Kidney (tissue), 14 donors: ENCODE data around the gene PLSCR1. TPM values are rescaled to one million over a fixed set of nuclear protein-coding genes. Genes with fewer than 3 reads are reported as not detected.
"Not testable (repeated sequence)": the region's sequence is repeated elsewhere in the genome, so short reads cannot be mapped to it uniquely, and the experiment has no call there.

ENCODE experiments used
- DNase-seq, 5 donors: peaks; one replicate each; pipeline ENCODE4 v3.0.0-alpha.2; 2013 to 2020
- FAIRE-seq: peaks from 2 replicates; lab custom pipeline; 2012; peaks lifted over from hg19 to GRCh38; lab: Jason Lieb, UNC
- H3K27ac ChIP-seq, 2 donors: one replicate each; pipeline ENCODE4 v1.7.0; 2013; ENCODE audit warnings: low read depth in 2 of 2, low read length in 2 of 2, inconsistent platforms in 1 of 2
- H3K27me3 ChIP-seq: one replicate; pipeline ENCODE4 v1.7.1; 2013; ENCODE audit warnings: low read length, inconsistent platforms; ENCODE audit not compliant: control insufficient read depth, insufficient read depth
- H3K36me3 ChIP-seq, 3 donors: one replicate each; pipeline versions ENCODE4 v1.7.0 to v1.7.1; 2013; ENCODE audit warnings: low read length in 3 of 3, control low read depth in 1 of 3, inconsistent platforms in 1 of 3; ENCODE audit not compliant: insufficient read depth in 3 of 3, control insufficient read depth in 2 of 3
- H3K4me1 ChIP-seq, 3 donors: one replicate each; pipeline versions ENCODE4 v1.7.0 to v1.7.1; 2013; ENCODE audit warnings: low read length in 3 of 3, inconsistent platforms in 1 of 3, low read depth in 1 of 3; ENCODE audit not compliant: control insufficient read depth in 2 of 3, insufficient read depth in 2 of 3
- H3K4me3 ChIP-seq, 3 donors: one replicate each; pipeline versions ENCODE4 v1.7.0 to v1.8.1; 2013; ENCODE audit warnings: low read length in 3 of 3, control low read depth in 1 of 3, inconsistent platforms in 1 of 3
- H3K9ac ChIP-seq, 3 donors: one replicate each; pipeline versions ENCODE4 v1.7.0 to v1.7.1; 2013; ENCODE audit warnings: low read length in 3 of 3, control low read depth in 1 of 3, inconsistent platforms in 1 of 3
- H3K9me3 ChIP-seq, 3 donors: one replicate each; pipeline versions ENCODE4 v1.7.0 to v1.7.1; 2013; ENCODE audit warnings: low read length in 3 of 3, control low read depth in 1 of 3, inconsistent platforms in 1 of 3; ENCODE audit not compliant: control insufficient read depth in 2 of 3, insufficient read depth in 1 of 3
- CTCF ChIP-seq: IDR thresholded peaks from 3 replicates; pipeline ENCODE4 v1.5.1; 2012; ENCODE audit warnings: mild to moderate bottlenecking, moderate library complexity, borderline replicate concordance; ENCODE audit not compliant: insufficient read depth; ENCODE audit errors: extremely low read depth
- intact Hi-C: fragments of 100-400 bp; cut with DNase I; formaldehyde crosslinking; loops from one replicate; pipeline ENCODE4 v1.11.1; 2022
- polyA plus RNA-seq: library from polyadenylated mRNA; stranded (reverse); fragments of 350-450 nt; fragmentation: Illumina TruSeq; extraction: RNeasy Lipid Tissue Mini Kit (QIAGEN cat#74804); gene quantifications from one replicate; pipeline ENCODE4 v1.2.3, GENCODE V29; 2014; ENCODE audit warnings: low read depth, low replicate concordance; ENCODE audit not compliant: insufficient read depth
- total RNA-seq: library from RNA; stranded (reverse); fragmentation: NEBNext Ultra II Directional; extraction: Animal tissue kit (Norgen Biotek cat#: 25700); gene quantifications from one replicate; pipeline ENCODE4 v1.2.1, GENCODE V29; 2021
- donor health status: control.
- donor health status: control.
- donor health status: control.
- donor health status: control.
- donor health status: control.
- donor health status: DM: yes; HTN: yes; CAD: no.
- donor health status: Normal renal cell carcinoma (clear cell type).

The PLSCR1 gene
- total and polyA plus RNA-seq, 2 donors from 2014 or later = 53.5 to 266 TPM

- H3K27ac ChIP-seq = no peak overlapping the region
- intact Hi-C loops = no loop called here
- no peaks in the 10 kb centered on the region for H3K36me3 ChIP-seq
- H3K27me3 ChIP-seq = no peaks in the 10 kb centered on the region
- H3K9ac ChIP-seq = no peak overlapping the region
- H3K4me3 ChIP-seq = no peak overlapping the region
- DNase-seq (peak in 3 of 5 donors; percentile 21 to 59 (median 24)), FAIRE-seq (no peak)
- TF ChIP-seq CTCF = no peak
- H3K4me1 ChIP-seq = no peaks in the 10 kb centered on the region
- no peaks in the 10 kb centered on the region for H3K9me3 ChIP-seq
Observed at GRCh38 chr3:146476094-146476740, 68.2 kb downstream of the PLSCR1 start.

- H3K4me1 ChIP-seq, H3K36me3 ChIP-seq, H3K27me3 ChIP-seq, intact Hi-C loops, H3K27ac ChIP-seq, DNase-seq, FAIRE-seq, H3K9ac ChIP-seq, H3K9me3 ChIP-seq, H3K4me3 ChIP-seq: not testable (repeated sequence)
Observed at GRCh38 chr3:146474976-146475375, 69.4 kb downstream of the PLSCR1 start.

GRCh38 chr3:146473726-146474125 lies 70.7 kb downstream of the PLSCR1 start:
- Histone ChIP-seq H3K4me1 (no peaks in the 10 kb centered on the region), H3K27me3 (no peaks in the 10 kb centered on the region), H3K4me3 (no peak overlapping the region), H3K9me3 (no peaks in the 10 kb centered on the region), H3K9ac (no peak overlapping the region), H3K27ac (no peak overlapping the region), H3K36me3 (no peaks in the 10 kb centered on the region)
- no peak for DNase-seq
- TF ChIP-seq CTCF = no peak
- FAIRE-seq = no peak
- intact Hi-C loops = no loop called here

- no peak overlapping the region for H3K4me3 ChIP-seq
- DNase-seq = no peak
Observed at GRCh38 chr3:146472611-146473010, 71.8 kb downstream of the PLSCR1 start.

More at GRCh38 chr3:146472611-146473010, 71.8 kb downstream of the PLSCR1 start:
- intact Hi-C loops = no loop called here
- FAIRE-seq = no peak
- no peak for TF ChIP-seq CTCF
- H3K4me1 ChIP-seq = peaks cover 0 to 4% (median 0%) of the 10 kb centered on the region in 3 donors
- H3K9ac ChIP-seq = no peak overlapping the region
- H3K9me3 ChIP-seq = no peaks in the 10 kb centered on the region
- H3K27me3 ChIP-seq = no peaks in the 10 kb centered on the region
- H3K27ac ChIP-seq = no peak overlapping the region
- no peaks in the 10 kb centered on the region for H3K36me3 ChIP-seq
